Glomerular visceral epithelial cell (primary cell): Measurements from ENCODE around the gene GNB1.

Source experiments
- DNase-seq: peaks from one replicate; pipeline ENCODE4 v3.0.0-alpha.2; 2016; ENCODE audit errors: extremely low spot score

GNB1 gene

DNA sequence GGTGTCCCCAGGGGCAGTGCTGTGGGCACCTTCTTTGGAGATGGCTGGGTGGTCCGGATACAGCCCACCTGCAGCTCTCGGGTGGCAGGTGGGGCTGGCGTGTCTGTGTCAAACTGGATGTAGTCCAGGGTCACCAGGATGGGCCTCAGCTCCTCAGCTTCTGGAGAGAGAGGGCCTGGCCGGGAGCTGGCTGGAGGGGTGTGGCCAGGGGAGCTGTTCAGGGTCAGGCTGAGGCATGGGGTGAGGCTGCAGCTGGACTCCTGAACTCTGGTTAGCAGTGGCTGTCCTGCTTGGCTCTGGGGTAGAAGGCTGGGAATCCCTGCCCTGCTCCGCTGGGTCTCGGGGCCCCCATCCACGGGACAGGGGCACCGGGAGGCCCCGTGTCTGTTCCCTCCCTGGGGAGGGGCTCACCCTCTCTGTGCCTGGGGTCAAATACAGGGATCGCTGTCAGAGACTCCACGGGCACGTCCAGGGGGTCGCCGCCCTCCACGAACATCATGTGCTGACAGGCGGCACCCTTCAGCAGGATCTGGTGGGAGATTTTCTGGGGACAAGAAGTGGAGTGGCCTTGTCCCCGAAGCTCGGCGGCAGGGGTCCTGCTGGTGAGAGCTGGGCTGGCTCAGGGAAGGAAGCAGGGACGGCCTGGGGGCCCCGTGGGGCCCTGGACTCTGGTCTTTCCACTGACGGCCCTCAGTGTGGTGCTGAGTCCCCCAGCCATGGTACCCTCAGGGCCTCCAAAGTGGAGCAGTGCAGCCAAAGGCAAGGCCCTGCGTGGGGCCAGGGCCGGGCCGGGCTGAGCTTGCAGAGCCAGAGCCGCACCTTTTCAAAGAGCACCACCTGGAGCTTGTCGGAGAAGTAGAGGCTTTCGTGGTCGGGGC is 32.3 kb upstream of the GNB1 start:
- DNase-seq = no peak

DNA sequence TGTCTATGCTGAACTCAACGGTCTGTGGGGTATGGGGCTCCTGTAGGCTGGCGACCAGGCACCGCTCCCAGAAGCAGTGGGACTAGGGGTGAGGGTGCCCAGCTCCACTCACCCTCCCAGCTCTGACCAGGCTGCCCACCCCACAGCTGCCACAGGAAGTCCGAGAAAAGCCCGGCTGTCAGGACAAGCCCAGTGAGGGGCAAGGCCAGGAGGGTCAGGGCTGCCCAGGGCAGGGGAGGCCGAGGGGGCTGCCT is 31.7 kb upstream of the GNB1 start:
- no peak for DNase-seq

- DNase-seq = no peak
Observed at GRCh38 chr1:1921901-1922701, 31.2 kb upstream of the GNB1 start.

- DNase-seq = no peak
Observed at GRCh38 chr1:1921459-1921862, 30.6 kb upstream of the GNB1 start.

GRCh38 chr1:1920608-1921458 is 29.9 kb upstream of the GNB1 start:
- DNase-seq = no peak

- no peak for DNase-seq
Observed at GRCh38 chr1:1920057-1920607, 29.2 kb upstream of the GNB1 start.

DNA sequence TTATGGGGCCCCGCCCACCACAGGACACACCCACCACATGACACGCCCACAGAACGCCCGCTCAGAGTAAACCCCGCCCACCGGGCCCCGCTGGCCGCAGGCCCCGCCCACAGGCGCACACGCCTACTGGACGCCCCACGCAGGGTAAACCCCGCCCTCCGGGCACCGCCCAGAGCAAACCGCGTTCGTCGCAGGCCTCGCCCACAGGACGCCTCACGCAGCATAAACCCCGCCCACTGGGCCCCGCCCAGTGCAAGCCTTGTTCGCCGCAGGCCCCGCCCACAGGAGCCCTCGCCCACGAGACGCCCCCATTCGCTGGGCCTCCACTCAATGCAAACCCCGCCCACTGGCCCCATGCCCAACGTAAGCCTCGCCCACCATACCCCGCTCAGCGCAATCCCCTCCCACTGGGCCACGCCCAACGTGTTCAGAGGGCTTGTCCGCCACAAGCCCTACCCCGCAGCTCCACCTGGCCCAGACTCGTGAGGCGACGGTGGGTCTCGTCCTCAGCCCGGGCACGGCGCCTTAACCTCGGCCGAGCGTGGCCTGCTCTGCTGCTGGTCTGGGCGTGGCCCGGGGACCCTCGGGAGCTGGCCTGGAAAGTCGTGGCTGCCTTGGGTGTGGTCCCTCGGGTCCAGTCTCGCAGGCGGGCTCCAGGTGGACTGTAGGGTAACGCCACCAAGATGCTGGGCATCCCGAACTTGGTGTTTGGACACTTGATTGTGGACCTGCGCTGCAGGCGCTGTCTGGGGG is 28.6 kb upstream of the GNB1 start:
- DNase-seq = peak; percentile 93

GRCh38 chr1:1918901-1919303 is 28.0 kb upstream of the GNB1 start, which contains the start of gene TMEM52:
Gene TMEM52 (minus strand): TSS chr1:1919279. CDS start chr1:1919265, 14 bp downstream.
- no peak for DNase-seq

GRCh38 chr1:1917995-1918900 is 27.4 kb upstream of the GNB1 start:
- DNase-seq = no peak

DNA sequence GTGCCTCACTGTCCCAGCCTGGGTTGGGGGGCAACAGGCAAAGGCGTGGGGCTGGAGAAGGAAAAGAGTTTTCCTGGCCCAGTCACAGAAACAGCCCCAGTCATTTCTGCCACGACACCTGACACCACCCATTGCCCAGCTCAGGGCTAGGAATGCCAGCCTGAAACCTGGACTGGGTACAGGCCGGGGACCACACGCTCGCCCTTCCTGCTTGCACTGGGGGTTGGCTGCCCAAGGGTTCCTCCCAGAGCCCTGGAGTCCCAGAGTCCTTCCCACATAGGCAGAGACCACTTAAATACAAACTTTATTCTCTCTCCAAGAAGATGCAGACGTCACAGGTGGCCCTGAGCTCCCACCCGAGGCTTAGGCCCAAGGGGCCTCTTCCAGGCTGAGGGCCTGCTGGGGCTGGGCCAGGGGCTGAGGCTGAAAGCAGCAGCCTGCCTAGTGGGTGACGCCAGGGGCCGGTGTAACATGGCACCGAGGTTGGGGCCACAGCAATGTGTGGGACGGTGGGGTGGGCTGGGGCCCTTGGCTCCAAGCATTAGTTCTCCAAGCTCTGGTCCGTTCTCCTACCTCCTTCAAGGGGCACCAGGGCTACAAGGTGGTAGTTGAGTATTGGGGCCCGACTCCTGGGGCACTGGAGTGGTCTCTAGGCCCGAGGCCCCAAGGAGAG is 26.6 kb upstream of the GNB1 start:
- DNase-seq = no peak

- DNase-seq = no peak
Observed at GRCh38 chr1:1916851-1917251, 26.0 kb upstream of the GNB1 start.

DNA sequence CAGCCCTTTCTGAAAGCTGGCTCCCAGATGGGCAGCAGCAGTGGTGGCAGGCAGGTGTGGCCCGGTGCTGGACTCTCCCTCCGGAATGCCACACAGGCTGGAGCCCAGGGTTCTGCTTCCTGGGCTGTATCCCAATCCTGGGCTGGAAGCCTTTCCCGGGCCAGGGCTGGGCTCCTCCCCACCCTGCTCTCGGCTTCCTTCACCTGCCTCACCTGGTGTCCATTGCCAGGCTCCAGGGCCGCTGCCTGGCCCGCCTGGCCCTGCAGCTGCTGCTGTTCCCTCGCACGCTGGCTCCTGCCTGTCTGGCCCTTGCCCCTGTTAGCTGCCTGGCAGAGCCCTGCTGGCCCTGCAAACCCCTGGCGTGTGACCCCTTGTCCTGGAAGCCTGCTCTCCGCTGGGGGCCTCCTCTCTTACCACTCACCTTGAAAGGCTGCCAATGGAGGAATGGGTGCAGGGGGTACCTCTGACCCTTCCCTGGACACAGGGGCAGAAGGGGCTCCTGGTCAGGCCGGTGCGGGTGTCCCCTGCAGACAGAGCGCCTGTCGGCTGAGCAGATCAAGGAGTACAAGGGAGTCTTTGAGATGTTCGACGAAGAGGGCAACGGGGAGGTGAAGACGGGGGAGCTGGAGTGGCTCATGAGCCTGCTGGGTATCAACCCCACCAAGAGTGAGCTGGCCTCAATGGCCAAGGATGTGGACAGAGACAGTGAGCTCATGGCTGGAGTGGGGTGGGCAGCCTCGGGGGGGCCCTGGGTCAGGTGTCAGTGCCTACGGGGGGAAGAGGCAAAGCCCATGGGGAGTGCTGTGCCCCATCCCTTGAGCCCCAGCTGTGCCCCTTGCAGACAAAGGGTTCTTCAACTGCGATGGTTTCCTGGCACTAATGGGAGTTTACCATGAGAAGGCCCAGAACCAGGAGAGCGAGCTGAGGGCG is 25.3 kb upstream of the GNB1 start:
- DNase-seq = no peak

DNA sequence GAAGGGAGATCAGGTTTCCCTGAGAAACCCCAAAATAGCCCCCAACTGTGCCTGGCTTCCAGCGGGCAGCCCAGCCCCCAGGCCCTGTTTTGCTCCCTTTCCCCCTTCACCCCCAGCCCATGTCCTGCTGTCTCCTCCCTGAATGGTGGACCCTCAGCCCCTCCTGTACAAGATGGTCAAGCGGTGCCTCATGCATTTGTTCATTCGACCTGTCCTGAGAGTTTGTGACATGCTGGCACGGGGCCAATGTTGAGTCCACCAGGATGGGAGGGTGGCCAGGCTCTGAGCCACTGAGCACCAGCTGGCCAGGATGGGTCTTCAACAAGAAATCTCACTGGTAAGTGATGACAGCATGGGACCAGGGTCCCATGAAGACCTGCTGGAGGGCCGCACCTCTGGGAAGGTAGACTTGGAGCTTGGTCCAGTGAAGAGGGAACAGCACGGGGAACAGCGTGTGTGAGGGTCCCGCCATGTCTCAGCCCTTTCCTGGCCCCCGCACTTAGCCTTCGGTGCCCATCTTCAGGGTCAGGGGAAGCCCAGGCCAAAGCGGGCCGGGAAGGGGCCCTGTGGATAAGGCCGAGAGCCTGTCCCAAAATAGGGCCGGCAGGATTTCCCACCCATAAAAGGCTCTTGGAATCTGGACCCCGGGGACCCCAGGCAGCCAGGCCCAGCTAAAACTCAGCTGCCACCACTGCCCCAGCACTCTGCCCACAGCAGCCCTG is 24.2 kb upstream of the GNB1 start, which contains the start of gene CALML6:
Gene CALML6 (plus strand): TSS at position 290 of the 722 bp plus-strand sequence. CDS start 21 bp downstream, at position 311.
- no peak for DNase-seq

- no peak for DNase-seq
Observed at GRCh38 chr1:1914101-1914970, 23.4 kb upstream of the GNB1 start.

- no peak for DNase-seq
Observed at GRCh38 chr1:1911350-1912041, 20.6 kb upstream of the GNB1 start.
